Nephron progenitor cell (in vitro differentiated cells): ENCODE data around the gene SELENOV.
A peak's percentile ranks its signal among the peaks of the same experiment; 100 is the strongest.

Experiments
- DNase-seq: peaks from one replicate; pipeline ENCODE4 v3.0.0; 2021
- H3K27ac Mint-ChIP-seq: 2 replicates; pipeline ENCODE4 v1.8.0; 2021; ENCODE audit warnings: mild to moderate bottlenecking, moderate library complexity, mixed read lengths
- H3K27me3 Mint-ChIP-seq: 2 replicates; pipeline ENCODE4 v1.8.0; 2021; ENCODE audit warnings: mild to moderate bottlenecking, low read depth, mixed read lengths; ENCODE audit not compliant: poor library complexity
- H3K36me3 Mint-ChIP-seq: 2 replicates; pipeline ENCODE4 v1.8.0; 2021; ENCODE audit warnings: low read depth, mixed read lengths
- H3K4me1 Mint-ChIP-seq: 2 replicates; pipeline ENCODE4 v1.8.0; 2021; ENCODE audit warnings: mixed read lengths
- H3K4me3 Mint-ChIP-seq: 2 replicates; pipeline ENCODE4 v1.8.0; 2021; ENCODE audit warnings: mild to moderate bottlenecking, moderate library complexity, mixed read lengths
- H3K9me3 Mint-ChIP-seq: 2 replicates; pipeline ENCODE4 v1.8.0; 2021; ENCODE audit warnings: mild to moderate bottlenecking, moderate library complexity, mixed read lengths
- TF ChIP-seq, protein P1 (sequence below): fragments of 200-600 bp; sonication (generic); IDR thresholded peaks from 2 replicates; pipeline ENCODE4 v1.5.0; 2021; ENCODE audit warnings: antibody characterized with exemption

The SELENOV gene

DNA sequence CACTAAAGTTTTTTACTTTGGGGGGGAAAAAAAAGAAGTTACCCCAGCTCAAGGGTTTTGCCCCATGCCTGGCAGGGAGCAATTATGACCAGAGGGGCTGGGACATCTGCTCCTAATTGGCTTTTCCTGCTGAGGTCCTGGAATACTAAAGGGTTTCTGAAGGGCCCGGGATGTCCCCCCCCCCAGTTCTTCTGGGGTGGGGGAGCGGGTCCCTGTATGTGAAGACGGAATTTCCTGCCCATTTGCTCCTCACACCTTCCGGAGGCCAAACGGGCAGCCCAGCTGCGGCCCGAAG is 17.3 kb upstream of the SELENOV start:
- Mint-ChIP-seq H3K27me3 (peaks cover 3% of the 10 kb centered on the region), H3K4me1 (peaks cover 31% of the 10 kb centered on the region), H3K27ac (no peak overlapping the region), H3K4me3 (peak overlapping the region; percentile 42), H3K36me3 (peaks cover 17% of the 10 kb centered on the region), H3K9me3 (no peaks in the 10 kb centered on the region)
- no peak for DNase-seq
- TF ChIP-seq, protein P1, sequence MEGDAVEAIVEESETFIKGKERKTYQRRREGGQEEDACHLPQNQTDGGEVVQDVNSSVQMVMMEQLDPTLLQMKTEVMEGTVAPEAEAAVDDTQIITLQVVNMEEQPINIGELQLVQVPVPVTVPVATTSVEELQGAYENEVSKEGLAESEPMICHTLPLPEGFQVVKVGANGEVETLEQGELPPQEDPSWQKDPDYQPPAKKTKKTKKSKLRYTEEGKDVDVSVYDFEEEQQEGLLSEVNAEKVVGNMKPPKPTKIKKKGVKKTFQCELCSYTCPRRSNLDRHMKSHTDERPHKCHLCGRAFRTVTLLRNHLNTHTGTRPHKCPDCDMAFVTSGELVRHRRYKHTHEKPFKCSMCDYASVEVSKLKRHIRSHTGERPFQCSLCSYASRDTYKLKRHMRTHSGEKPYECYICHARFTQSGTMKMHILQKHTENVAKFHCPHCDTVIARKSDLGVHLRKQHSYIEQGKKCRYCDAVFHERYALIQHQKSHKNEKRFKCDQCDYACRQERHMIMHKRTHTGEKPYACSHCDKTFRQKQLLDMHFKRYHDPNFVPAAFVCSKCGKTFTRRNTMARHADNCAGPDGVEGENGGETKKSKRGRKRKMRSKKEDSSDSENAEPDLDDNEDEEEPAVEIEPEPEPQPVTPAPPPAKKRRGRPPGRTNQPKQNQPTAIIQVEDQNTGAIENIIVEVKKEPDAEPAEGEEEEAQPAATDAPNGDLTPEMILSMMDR = no peak

DNA sequence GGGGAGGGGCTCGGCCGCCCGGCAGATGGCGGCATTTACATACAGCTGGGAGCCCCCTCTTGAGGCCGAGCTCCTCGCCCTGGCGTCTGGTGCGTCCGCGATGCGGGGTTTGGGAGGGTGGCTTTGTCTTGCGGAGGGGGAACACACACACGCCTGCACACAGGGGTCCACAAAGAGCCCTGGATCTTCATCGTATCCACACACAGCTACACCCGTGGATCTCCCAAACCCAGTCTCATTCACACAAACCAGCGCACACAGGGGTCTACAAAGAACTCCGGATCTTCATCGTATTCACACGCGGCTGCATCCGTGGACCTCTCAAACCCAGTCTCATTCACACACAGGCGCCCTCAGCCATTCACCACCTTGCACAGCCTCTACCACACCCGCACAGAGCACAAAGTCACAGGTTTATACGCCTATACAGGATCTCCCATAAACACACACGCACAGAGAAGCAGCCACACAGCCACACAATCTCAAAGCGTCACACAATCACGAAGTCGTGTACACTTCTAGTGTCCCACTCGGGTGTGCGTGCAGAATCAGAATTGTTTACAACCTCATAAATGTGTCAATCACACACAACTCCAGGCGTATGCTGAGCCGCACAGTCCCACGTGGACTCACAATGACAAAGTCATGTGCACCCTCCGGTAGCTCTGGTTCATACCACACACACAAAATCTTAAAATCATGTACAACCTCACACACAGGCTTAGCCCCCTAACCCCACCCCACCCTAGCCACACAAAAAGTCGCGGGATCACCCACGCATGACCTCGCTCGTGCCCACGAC is 16.7 kb upstream of the SELENOV start:
- H3K9me3 Mint-ChIP-seq = no peaks in the 10 kb centered on the region
- peak; percentile 78 for DNase-seq
- peak overlapping the region; percentile 86 for H3K27ac Mint-ChIP-seq
- peak overlapping the region; percentile 93 for H3K4me3 Mint-ChIP-seq
- TF ChIP-seq, protein P1 = peak; percentile 23
- peaks cover 32% of the 10 kb centered on the region for H3K4me1 Mint-ChIP-seq
- peaks cover 13% of the 10 kb centered on the region for H3K36me3 Mint-ChIP-seq
- peaks cover 3% of the 10 kb centered on the region for H3K27me3 Mint-ChIP-seq

DNA sequence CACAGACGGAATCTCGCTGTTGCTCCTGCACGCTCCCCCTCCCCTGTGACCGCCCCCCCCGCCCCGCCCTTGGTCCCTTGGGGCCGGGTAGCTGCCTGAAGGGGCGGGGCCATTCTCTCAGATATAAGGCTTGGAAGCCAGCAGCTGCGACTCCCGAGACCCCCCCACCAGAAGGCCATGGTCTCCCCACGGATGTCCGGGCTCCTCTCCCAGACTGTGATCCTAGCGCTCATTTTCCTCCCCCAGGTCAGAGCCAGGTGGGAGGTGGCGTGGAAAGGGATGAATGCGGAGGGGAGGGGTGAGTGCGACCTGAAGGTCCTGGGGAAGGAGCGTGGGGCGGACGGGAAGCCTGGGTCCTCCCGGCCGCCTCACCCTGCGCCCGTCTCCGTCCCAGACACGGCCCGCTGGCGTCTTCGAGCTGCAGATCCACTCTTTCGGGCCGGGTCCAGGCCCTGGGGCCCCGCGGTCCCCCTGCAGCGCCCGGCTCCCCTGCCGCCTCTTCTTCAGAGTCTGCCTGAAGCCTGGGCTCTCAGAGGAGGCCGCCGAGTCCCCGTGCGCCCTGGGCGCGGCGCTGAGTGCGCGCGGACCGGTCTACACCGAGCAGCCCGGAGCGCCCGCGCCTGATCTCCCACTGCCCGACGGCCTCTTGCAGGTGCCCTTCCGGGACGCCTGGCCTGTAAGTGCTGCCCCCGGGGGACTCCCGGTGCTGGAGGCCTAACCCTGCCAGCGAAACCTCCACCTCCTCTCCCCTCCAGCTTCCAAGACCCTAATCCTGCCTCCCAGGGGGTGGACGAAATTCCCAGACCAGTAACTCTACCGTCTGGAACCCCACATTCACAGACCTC is 15.9 kb upstream of the SELENOV start, which contains the start of gene DLL3:
DLL3 (plus strand) TSS at position 150 of the 845 bp plus-strand sequence; CDS start at position 178, 28 bp downstream.
- peak; percentile 67 for DNase-seq
- no peaks in the 10 kb centered on the region for H3K9me3 Mint-ChIP-seq
- peaks cover 19% of the 10 kb centered on the region for H3K36me3 Mint-ChIP-seq
- peak within 1 kb of the TSS; percentile 86 for H3K27ac Mint-ChIP-seq
- TF ChIP-seq, protein P1 = no peak
- H3K4me3 Mint-ChIP-seq = peak within 1 kb of the TSS; percentile 93
- H3K27me3 Mint-ChIP-seq = peaks cover 3% of the 10 kb centered on the region
- H3K4me1 Mint-ChIP-seq = peaks cover 38% of the 10 kb centered on the region

DNA sequence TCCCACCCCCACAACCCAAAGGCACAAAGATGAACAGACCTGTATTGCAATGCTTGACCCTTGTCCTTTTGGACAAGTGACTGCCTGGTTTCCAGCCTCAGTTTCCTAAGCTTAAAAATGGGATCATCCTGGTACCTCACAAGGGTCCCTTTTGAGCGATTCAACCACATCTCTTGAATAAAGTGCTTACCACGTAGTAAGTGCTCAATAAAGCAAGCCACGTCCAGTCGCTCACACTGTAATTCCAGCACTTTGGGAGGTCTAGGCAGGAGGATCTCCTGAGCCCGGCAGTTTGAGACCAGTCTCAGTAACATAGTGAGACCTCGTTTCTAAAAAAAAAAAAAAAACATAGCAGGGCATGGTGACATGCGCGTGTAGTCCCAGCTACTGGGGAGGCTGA is 15.0 kb upstream of the SELENOV start:
- TF ChIP-seq, protein P1 = no peak
- DNase-seq = no peak
- H3K36me3 Mint-ChIP-seq = peaks cover 25% of the 10 kb centered on the region
- H3K9me3 Mint-ChIP-seq = no peaks in the 10 kb centered on the region
- H3K4me3 Mint-ChIP-seq = peak overlapping the region; percentile 93
- no peak overlapping the region for H3K27ac Mint-ChIP-seq
- H3K27me3 Mint-ChIP-seq = peaks cover 8% of the 10 kb centered on the region
- H3K4me1 Mint-ChIP-seq = peaks cover 33% of the 10 kb centered on the region

DNA sequence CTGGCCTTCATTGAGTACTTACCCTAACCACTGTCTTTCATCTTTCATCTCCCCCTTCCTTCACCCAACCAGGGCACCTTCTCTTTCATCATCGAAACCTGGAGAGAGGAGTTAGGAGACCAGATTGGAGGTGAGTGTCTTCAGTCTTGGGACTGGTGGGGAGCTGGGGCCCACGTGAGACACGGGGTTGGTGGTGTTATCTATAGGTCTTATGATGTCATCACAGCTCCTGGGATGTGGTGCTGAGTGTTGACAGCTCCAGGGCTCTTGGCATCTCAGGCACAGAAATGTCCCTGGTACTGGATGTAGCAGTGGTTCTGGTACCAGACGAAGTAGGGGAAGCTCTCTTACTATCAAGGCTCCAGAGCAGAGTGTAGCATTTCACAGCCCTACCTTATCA is 14.4 kb upstream of the SELENOV start:
- TF ChIP-seq, protein P1 = no peak
- H3K27ac Mint-ChIP-seq = no peak overlapping the region
- no peak for DNase-seq
- H3K36me3 Mint-ChIP-seq = peaks cover 28% of the 10 kb centered on the region
- H3K4me1 Mint-ChIP-seq = peaks cover 33% of the 10 kb centered on the region
- H3K9me3 Mint-ChIP-seq = peaks cover 1% of the 10 kb centered on the region
- peak overlapping the region; percentile 68 for H3K4me3 Mint-ChIP-seq
- peaks cover 10% of the 10 kb centered on the region for H3K27me3 Mint-ChIP-seq
